HG03039 (cell line): ENCODE data around the gene KCNIP4.

Experiments
- ATAC-seq: cut with Tn5 transposase; IDR thresholded peaks from one replicate; pipeline ENCODE4 v1.9.1; 2021; ENCODE audit warnings: mild to moderate bottlenecking, moderate library complexity; ENCODE audit not compliant: unreplicated experiment

Gene KCNIP4

GRCh38 chr4:21699446-21699845, 249.1 kb downstream of the KCNIP4 start:
- ATAC-seq: no peak

GRCh38 chr4:21697583-21697982, 251.0 kb downstream of the KCNIP4 start:
- ATAC-seq: no peak

DNA sequence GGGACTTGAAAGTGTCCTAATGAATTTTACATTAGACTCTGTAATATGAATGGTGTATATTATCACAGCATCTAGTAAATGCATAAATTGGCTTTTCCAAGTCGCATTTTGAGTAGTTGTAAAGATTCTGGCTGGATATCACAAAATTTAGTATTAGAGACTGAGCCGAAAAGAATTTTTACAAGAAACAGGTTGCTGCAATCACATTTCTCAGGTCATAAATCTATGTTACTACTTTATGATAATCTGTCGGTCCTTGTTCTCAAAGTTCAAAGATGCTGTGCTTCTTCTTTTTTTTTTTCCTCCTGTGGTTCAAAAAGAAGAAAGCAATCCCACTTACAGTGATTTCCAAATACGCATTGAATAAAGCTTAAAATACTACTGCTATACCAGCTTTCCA, 253.4 kb downstream of the KCNIP4 start:
- no peak for ATAC-seq

DNA sequence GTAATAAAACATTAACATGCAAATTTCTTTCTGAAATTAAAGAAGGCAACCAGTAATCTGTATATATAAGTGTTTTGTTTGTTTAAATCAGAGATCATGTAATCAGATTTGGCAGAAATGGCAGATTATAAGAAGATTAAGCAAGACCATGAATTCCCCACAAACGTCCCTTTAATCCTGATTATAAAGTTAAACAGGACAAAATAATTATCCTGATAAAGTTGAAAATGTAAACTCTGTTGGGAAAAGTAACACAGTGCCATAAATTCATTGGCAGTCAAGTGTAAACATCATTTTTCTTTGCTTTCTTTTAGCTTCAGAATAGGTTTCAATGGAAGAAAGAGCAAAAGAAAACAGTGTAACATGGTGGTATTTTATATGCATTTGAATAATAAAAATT, 256.3 kb downstream of the KCNIP4 start:
- ATAC-seq: no peak

DNA sequence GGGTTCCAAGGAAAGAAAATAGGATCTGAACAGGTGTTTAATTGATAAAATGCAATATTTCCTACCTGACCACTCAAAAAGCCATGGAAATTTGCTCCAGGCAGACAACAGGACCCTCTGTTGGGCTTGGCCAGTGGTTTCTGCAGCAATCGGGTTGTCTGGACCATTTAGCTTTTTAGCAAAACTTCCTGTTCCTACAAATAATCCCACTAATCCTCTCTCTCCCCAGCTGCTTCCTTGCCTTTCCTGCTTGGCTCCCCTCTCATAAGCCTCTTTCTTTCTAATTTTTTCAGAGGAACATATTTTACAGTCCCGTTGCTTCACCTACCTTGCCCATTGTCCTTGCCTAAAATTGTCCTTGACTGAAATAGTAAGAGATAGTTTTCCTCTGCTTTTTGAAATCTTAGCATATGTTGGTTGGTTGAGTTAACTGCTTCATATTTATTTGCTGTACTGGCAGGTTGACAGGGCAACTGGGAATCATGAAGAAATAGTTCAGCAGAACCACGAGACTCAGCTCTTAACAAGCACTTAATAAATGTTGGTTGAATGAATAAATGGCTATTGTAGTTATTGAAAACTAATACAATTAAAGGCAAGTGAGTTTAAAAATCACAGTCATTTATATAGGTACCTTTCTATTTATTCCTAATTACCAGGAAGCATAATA, 259.8 kb downstream of the KCNIP4 start:
- ATAC-seq: no peak

DNA sequence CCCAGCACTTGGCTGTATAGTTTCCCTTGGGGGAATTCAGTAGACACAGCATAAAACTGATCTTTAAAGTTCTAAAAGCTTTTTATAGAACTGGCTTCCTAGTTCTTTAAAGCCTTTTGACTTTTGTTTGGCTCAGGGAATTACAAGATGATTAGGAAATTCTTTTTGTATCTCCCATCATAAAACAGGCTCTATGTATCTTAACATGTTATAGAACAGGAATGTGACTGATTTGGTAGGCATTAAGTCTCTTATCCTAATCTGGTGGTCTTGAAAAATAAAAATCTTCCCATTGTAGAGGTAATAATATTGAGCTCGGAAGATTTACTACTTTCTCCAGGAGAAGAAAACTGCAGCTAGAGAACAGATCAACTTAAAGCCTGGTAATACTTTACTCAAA, 262.7 kb downstream of the KCNIP4 start:
- ATAC-seq: no peak

DNA sequence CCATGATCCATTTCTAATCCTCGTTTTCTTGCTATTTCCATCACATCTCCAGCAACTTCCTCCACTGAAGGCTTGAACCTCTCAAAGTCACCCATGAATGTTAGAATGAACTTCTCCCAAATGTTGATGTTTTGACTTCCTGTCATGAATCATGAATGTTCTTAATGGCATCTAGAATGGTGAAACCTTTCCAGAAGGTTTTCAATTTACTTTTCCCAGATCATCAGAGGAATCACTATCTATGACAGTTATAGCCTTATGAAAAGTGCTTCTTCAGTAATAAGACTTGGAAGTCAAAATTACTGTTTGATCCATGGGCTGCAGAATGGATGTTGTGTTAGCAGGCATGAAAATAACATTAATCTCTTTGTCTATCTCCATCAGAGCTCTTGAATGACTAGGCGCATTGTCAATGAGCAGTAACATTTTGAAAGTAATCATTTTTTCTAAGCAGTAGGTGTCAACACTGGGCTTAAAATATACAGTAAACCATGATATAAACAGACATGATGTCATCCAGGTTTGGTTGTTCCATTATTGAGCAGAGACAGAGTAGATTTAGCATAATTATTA, 268.2 kb downstream of the KCNIP4 start:
- ATAC-seq: no peak

DNA sequence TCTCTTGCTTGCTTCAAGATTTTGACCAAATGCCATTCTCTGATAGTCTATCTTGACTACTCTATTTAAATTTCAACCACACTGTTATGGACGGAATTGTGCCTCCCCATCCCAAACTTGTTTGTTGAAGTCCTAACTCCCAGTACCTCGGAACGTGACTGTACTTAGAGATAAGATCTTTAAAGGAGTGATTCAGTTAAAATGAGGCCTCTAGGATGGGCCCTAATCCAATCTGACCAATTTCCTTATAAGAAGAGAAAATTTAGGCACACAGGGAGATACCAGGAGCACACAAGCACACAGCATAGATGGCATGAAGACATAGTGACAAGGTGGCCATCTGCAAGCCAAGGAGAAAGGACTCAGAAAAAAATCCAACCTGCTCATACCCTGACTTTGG, 269.9 kb downstream of the KCNIP4 start:
- no peak for ATAC-seq

- no peak for ATAC-seq
These were observed 271.4 kb downstream of the KCNIP4 start for GRCh38 chr4:21677173-21677572.

DNA sequence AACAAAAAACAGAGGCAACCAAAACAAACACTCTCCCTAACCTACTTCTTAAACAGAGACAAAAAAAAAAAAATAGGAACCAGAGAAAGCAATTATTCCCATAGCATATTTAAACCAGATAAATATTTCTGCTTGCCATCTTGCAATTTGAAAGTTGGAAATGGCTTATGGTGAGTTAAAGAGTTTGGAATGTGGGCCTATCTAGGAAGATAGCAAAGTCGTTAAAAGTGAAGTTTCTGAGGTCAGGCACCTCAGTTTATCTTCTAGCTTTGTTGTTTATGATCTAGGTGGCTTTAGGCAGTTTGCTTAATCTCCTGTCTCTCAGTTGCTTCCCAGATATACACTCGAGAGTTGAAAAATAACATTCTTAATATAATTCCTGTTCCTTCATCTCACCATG, 284.2 kb downstream of the KCNIP4 start:
- ATAC-seq: no peak

DNA sequence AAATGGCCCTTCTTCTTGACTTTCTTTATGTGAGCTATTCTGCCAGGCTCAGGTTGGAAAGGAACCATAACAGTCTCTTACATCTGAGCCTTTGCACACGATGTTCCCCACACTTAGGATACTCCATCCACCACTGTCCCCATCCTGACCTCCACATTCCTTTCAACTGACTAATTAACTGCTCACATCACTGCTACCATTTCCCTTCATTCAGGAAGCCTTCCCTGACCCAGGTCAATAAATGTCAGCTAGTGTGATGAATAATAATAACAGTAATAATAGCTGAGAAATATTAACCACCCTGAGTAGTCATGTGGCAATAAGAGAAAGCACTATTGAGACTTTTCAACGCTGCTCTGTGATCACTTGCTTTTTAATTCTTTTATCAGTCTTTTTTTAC, 291.7 kb downstream of the KCNIP4 start:
- no peak for ATAC-seq

DNA sequence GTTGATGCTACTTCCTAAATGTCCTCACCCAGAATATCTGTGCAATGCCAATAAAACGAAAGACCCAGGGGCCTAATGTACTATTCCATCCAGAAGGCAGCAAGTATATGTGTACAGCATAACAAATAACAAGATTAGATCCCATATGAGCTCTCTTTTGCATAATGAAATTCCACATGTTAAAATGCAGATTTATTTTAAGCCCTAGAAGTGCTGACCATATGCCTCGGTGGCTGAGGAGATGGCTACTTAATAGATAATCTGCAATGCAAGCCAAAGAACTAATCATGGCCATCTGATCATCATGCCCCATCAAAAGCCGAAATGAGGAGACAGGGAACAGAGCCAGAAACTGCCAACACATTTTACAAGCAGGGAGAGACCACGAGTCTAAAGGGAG, 293.5 kb downstream of the KCNIP4 start:
- ATAC-seq: no peak

- ATAC-seq: no peak
These were observed 295.9 kb downstream of the KCNIP4 start for GRCh38 chr4:21652508-21653231.

DNA sequence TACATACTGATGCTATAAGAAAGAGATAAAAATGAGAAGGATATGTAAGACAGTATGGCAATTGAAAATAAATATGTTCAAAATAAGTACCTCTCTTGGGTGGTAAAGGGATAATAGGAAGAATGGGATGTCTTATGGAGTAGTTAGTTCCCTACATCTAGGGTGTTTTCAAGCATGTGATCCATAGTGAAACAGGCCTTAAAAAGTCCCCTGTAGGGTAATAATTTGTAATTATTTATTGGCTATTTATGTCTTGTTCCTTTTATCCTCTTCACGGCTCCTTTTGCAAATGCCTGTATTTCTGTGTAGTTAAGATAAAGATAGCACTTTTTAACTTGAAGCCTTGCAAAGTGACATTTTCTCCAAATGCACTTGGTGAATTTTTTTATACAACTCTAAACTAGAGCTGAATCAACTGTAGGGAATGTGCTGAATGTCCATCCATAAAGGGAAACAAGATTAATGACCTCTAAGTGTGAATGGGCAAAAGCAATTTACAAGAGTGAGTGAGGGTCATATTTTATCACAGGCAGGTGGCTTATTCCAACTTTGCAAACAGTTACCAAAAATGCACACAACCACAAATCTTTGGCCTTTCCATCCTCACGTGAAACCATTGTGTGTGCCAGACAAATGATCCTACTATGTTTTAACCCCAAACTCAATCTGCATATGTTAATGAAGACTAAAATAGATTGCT, 299.0 kb downstream of the KCNIP4 start:
- no peak for ATAC-seq

- no peak for ATAC-seq
These were observed 302.8 kb downstream of the KCNIP4 start for GRCh38 chr4:21645776-21646175.

DNA sequence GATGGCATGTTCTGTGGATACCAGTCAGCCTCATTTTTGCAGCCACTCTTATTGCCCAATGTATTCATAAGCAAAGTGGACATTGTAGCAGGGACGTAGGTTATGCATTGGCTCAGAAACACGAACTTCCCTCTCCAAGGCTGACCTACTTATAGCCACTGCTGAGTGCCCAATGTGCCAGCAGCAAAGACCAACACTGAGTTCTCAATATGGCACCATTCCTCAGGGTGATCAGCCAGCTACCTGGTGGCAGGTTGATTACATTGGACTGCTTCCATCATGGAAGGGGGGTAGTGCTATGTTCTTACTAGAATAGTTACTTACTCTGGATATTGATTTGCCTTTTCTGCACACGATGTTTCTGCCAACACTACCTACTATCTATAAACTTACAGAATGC, 306.9 kb downstream of the KCNIP4 start:
- no peak for ATAC-seq

DNA sequence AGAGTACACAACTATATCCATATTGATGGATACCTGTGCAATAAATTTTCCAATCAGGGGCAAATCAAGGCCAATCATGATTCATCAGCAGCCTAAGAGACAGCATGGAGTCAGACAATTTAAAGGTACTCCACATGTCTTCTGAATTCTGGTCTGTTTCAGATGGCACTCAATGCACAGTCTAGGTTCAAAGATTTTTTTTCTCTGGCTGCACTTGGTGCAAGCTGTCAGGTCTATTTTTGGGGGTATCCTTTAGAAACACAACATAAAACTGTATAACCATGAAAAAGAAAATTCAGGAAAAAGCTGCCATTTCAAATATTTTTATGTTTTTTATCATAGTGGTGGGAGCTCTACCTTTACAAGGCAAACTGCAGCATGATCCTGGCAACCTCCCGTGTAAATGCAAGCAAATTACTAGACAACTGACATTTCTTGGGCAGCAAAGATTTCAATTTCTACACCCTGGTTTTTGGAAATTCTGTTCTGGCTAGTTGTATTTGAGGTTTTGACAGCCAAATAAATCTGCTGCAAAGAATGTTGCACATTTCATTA, 310.3 kb downstream of the KCNIP4 start:
- ATAC-seq: no peak

GRCh38 chr4:21628916-21629610, 319.5 kb downstream of the KCNIP4 start:
- no peak for ATAC-seq

DNA sequence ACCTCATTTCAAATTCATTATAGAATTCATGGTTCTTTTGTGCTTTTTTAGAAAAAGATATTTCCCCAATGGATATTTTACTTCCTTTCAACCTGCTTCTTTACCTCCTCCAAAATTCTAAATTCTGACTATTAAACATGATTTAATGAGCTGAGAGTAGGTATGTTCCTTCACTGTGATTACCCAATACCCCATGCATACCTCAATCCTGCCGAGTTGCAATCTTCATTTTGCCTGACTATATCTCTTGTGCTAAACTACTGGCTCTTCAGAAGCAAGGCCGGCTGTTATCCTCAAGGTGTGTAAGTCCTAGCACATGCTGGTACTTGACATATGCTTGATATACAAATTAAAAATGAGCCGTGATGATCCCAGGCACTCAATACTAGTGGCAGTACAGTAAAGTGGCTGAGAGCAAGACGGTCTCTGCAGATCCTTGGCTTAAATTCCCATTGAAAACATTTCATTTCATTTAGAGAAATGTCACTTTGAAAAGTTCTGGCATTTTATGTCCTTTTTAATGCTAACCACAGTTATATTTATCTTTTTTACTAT, 320.4 kb downstream of the KCNIP4 start:
- no peak for ATAC-seq

- no peak for ATAC-seq
These were observed 323.1 kb downstream of the KCNIP4 start for GRCh38 chr4:21625447-21625846.

GRCh38 chr4:21605006-21605405, 343.6 kb downstream of the KCNIP4 start:
- ATAC-seq: no peak
